ENCODE results near the gene SLC7A9. TPM values are rescaled to one million over a fixed set of nuclear protein-coding genes. Genes with fewer than 3 reads are reported as not detected.

Gene SLC7A9
- total and polyA plus RNA-seq, 2 of the 13 experiments (the other 11 are each of a cell fraction or from before 2014, with no cell fraction given): 4.7 to 8.3 TPM

DNA sequence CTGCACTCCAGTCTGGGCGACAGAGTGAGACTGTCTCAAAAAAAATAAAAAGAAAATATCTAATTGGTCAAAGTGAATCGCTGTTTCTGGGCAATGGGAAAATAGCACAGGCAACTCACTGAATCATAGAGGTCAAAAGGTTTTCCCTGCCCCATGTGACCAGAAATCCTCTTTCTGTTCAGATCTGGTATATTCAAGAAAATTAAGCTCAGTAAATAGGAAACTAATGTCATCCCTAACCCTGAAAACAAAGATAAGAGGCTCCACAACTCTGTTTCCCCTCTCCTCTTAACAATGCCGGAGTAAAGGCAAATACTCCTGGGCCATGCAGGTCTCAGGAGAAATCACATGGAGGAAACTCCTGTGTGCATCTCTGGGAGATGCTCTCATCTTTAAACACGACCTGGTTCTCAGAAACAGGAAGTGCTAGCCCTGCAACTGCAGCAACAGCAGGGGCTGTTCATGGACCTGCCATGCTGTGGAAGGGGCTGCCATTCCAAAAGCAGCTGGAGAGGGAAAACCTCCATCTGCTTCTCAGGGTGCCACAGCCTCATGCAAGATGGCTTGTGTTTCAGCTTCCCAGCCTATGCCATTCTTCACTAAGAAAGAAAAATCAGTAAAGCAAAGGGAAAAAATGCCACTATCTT, 47.5 kb upstream of the SLC7A9 start:
- no peak overlapping the region for H2AFZ ChIP-seq (ENCODE audit: low read length)
- no peaks in the 10 kb centered on the region for H3K27me3 ChIP-seq (ENCODE audit: control insufficient read depth in 1 of 2, insufficient read depth in 2 of 2, low read length in 2 of 2)
- peaks cover 2 to 3% of the 10 kb centered on the region in 2 experiments; a peak in 3 of 5 replicates for H3K36me3 ChIP-seq (replicated peaks in 1 of 2; ENCODE audit: control insufficient read depth in 1 of 2, insufficient read depth in 2 of 2, low read length in 2 of 2)
- in situ Hi-C loops (cut with HindIII; ENCODE audit: extremely low pct_ligation_motif_present, low pct_unique_long_range_greater_than_20kb): no loop called here
- TF ChIP-seq TMF1 (CRISPR knock-in tag; IDR thresholded peaks at IDR 0.05; ENCODE audit: low read depth): no peak
- TF ChIP-seq ARHGAP35 (CRISPR knock-in tag; IDR thresholded peaks at IDR 0.05; ENCODE audit: borderline replicate concordance): no peak
- TF ChIP-seq, protein P1, sequence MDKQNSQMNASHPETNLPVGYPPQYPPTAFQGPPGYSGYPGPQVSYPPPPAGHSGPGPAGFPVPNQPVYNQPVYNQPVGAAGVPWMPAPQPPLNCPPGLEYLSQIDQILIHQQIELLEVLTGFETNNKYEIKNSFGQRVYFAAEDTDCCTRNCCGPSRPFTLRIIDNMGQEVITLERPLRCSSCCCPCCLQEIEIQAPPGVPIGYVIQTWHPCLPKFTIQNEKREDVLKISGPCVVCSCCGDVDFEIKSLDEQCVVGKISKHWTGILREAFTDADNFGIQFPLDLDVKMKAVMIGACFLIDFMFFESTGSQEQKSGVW (CRISPR knock-in tag; IDR thresholded peaks at IDR 0.05; ENCODE audit: borderline replicate concordance): no peak
- no peak for TF ChIP-seq ZNF724P (CRISPR knock-in tag; IDR thresholded peaks at IDR 0.05; ENCODE audit: borderline replicate concordance)
- TF ChIP-seq, protein P2, sequence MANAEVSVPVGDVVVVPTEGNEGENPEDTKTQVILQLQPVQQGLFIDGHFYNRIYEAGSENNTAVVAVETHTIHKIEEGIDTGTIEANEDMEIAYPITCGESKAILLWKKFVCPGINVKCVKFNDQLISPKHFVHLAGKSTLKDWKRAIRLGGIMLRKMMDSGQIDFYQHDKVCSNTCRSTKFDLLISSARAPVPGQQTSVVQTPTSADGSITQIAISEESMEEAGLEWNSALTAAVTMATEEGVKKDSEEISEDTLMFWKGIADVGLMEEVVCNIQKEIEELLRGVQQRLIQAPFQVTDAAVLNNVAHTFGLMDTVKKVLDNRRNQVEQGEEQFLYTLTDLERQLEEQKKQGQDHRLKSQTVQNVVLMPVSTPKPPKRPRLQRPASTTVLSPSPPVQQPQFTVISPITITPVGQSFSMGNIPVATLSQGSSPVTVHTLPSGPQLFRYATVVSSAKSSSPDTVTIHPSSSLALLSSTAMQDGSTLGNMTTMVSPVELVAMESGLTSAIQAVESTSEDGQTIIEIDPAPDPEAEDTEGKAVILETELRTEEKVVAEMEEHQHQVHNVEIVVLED (CRISPR knock-in tag; IDR thresholded peaks at IDR 0.05; ENCODE audit: borderline replicate concordance): no peak
- TF ChIP-seq ZNF546 (CRISPR knock-in tag; conservative IDR thresholded peaks at IDR 0.05): no peak
- no peak for TF ChIP-seq KLF11 (CRISPR knock-in tag; IDR thresholded peaks at IDR 0.05)
- no peak for TF ChIP-seq HDAC6 (IDR thresholded peaks at IDR 0.05; ENCODE audit: low read depth, low read length)
- no peak for TF ChIP-seq PHF5A (CRISPR knock-in tag; IDR thresholded peaks at IDR 0.05; ENCODE audit: low read depth, unreplicated experiment)
- TF ChIP-seq HNRNPLL (IDR thresholded peaks at IDR 0.05; ENCODE audit: low read depth, low read length, poor library complexity, severe bottlenecking): no peak
- no peak for TF ChIP-seq MEF2D (CRISPR knock-in tag; IDR thresholded peaks at IDR 0.05)
- TF ChIP-seq ZNF296 (CRISPR knock-in tag; conservative IDR thresholded peaks at IDR 0.05): no peak
- TF ChIP-seq, protein P3, sequence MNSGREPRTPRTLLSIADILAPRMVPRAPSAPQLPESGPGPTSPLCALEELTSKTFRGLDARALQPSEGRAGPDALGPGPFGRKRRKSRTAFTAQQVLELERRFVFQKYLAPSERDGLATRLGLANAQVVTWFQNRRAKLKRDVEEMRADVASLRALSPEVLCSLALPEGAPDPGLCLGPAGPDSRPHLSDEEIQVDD (CRISPR knock-in tag; IDR thresholded peaks at IDR 0.05; ENCODE audit: borderline replicate concordance): no peak
- TF ChIP-seq HNF4A (CRISPR knock-in tag; IDR thresholded peaks at IDR 0.05): no peak
- no peak for TF ChIP-seq ZNF234 (CRISPR knock-in tag; conservative IDR thresholded peaks at IDR 0.05)
- no peak overlapping the region for H3K4me2 ChIP-seq (ENCODE audit: low read depth, low read length)
- H3K4me3 ChIP-seq (replicated peaks in 1 of 3; ENCODE audit: insufficient read depth in 1 of 3, low read depth in 2 of 3, low read length in 3 of 3): no peak overlapping the region
- FAIRE-seq (no peak), DNase-seq (ENCODE audit: low spot score) (no peak), ATAC-seq (no peak)
- no peak overlapping the region for H3K27ac ChIP-seq (ENCODE audit: extremely low read length, insufficient read depth, low read length)
- ChIA-PET POLR2A (no interaction called here), CTCF (ENCODE audit: low intra/inter-chr PET ratio, low total read pairs) (no interaction called here)
- no TSS peak for BruUV-seq (replicated peaks)
- H3K9ac ChIP-seq (ENCODE audit: insufficient read depth, low read depth, low read length): no peak overlapping the region
- WGBS (ENCODE audit: low lambda C conversion rate): 67% methylated on average over 3 of the region's 4 CpGs
- no peaks in the 10 kb centered on the region for H4K20me1 ChIP-seq (ENCODE audit: insufficient read depth, low read length)
- H3K4me1 ChIP-seq (ENCODE audit: insufficient read depth, low read length): no peaks in the 10 kb centered on the region
- no peaks in the 10 kb centered on the region for H3K9me3 ChIP-seq (ENCODE audit: low read length)
- intact Hi-C loops (cut with micrococcal nuclease; ENCODE audit: unreplicated experiment): no loop called here
- no peaks in the 10 kb centered on the region for H3K79me2 ChIP-seq (ENCODE audit: insufficient read depth, low read length)
